Stimulated activated naive CD8-positive, alpha-beta T cell treated with anti-CD3 and anti-CD28 coated beads, Interleukin-15, Interleukin-2, amounts not matched to agents 100 ng/mL and 50 ng/mL, for 24 hours (primary cell): Measurements from ENCODE around the gene SNTG2.

Source experiments
- H3K27ac Mint-ChIP-seq: one replicate; pipeline ENCODE4 v1.8.0; 2021; ENCODE audit warnings: mild to moderate bottlenecking, mixed read lengths
- H3K27me3 Mint-ChIP-seq: one replicate; pipeline ENCODE4 v1.8.0; 2021; ENCODE audit warnings: mixed read lengths
- H3K36me3 Mint-ChIP-seq: one replicate; pipeline ENCODE4 v1.8.0; 2021; ENCODE audit warnings: low read depth, mixed read lengths
- H3K4me1 Mint-ChIP-seq: one replicate; pipeline ENCODE4 v1.8.0; 2021; ENCODE audit warnings: low read depth, mixed read lengths
- H3K4me3 Mint-ChIP-seq: one replicate; pipeline ENCODE4 v1.8.0; 2021; ENCODE audit warnings: mild to moderate bottlenecking, mixed read lengths
- H3K9me3 Mint-ChIP-seq: one replicate; pipeline ENCODE4 v1.8.0; 2021; ENCODE audit warnings: mixed read lengths

The SNTG2 gene

GRCh38 chr2:981759-982158 is 31.1 kb downstream of the SNTG2 start:
- H3K9me3 Mint-ChIP-seq, result no peaks in the 10 kb centered on the region
- H3K4me1 Mint-ChIP-seq, result peaks cover 59% of the 10 kb centered on the region
- H3K27ac Mint-ChIP-seq, result no peak overlapping the region
- no peaks in the 10 kb centered on the region for H3K36me3 Mint-ChIP-seq
- H3K4me3 Mint-ChIP-seq, result no peak overlapping the region
- peaks cover 10% of the 10 kb centered on the region for H3K27me3 Mint-ChIP-seq

DNA sequence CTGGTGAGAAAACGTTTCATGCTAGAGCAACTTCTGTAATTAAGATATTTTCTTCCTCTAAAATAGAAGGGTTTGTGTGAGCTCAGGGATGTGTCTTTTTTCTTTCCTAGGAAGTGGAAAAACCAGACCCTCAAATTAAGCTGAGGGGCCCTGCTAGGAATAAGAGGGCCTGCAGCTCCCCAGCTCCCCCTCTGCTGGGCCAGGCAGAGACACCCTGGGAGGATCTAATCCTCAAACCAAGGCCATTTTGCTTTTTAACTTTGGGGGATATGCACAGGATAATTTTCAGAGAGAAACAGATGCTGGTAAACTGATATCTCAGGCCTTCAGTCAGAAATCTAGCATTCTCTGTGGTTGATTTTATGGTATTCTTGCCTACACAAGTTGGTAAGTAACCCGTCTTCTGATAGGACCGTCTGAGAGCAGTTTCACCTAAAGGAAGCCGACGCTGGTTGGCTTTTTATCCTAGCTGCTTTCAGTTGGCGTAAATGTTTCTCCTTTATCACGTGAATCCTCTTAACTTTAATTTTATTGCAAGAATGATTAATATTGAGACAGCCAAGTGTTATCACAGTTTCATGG is 34.8 kb downstream of the SNTG2 start:
- peak overlapping the region; percentile 44 for H3K4me3 Mint-ChIP-seq
- H3K27ac Mint-ChIP-seq, result peak overlapping the region; percentile 14
- no peaks in the 10 kb centered on the region for H3K9me3 Mint-ChIP-seq
- peaks cover 27% of the 10 kb centered on the region for H3K4me1 Mint-ChIP-seq
- H3K27me3 Mint-ChIP-seq, result peaks cover 7% of the 10 kb centered on the region
- H3K36me3 Mint-ChIP-seq, result no peaks in the 10 kb centered on the region

GRCh38 chr2:987789-988188 is 37.1 kb downstream of the SNTG2 start:
- no peaks in the 10 kb centered on the region for H3K9me3 Mint-ChIP-seq
- H3K27ac Mint-ChIP-seq, result no peak overlapping the region
- H3K4me3 Mint-ChIP-seq, result no peak overlapping the region
- H3K27me3 Mint-ChIP-seq, result peaks cover 3% of the 10 kb centered on the region
- H3K36me3 Mint-ChIP-seq, result no peaks in the 10 kb centered on the region
- H3K4me1 Mint-ChIP-seq, result peaks cover 24% of the 10 kb centered on the region

- no peaks in the 10 kb centered on the region for H3K36me3 Mint-ChIP-seq
- H3K4me1 Mint-ChIP-seq, result peaks cover 12% of the 10 kb centered on the region
- H3K4me3 Mint-ChIP-seq, result no peak overlapping the region
- no peak overlapping the region for H3K27ac Mint-ChIP-seq
- H3K27me3 Mint-ChIP-seq, result no peaks in the 10 kb centered on the region
- H3K9me3 Mint-ChIP-seq, result no peaks in the 10 kb centered on the region
Observed at GRCh38 chr2:989781-990467, 39.3 kb downstream of the SNTG2 start.

DNA sequence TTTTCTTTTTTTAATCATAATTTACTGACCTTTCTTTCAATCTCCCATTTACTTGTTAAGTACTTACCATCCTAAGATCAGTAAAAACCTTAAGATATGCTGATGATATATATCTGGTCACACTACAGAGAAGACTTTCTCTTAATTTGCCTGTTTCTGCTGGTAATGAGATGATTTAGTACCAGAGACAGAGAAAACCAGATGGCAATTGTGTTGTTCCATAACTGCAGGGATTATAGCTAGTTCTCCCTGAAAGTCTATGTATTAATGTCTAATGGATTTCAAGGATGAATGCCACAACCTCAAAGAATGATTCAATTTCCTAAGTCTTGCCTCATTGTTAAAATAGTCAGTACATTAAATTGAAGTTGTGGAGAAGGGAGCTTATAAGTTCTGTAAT is 40.3 kb downstream of the SNTG2 start:
- H3K4me3 Mint-ChIP-seq, result no peak overlapping the region
- H3K36me3 Mint-ChIP-seq, result no peaks in the 10 kb centered on the region
- peaks cover 4% of the 10 kb centered on the region for H3K4me1 Mint-ChIP-seq
- H3K9me3 Mint-ChIP-seq, result no peaks in the 10 kb centered on the region
- H3K27ac Mint-ChIP-seq, result no peak overlapping the region
- peaks cover 6% of the 10 kb centered on the region for H3K27me3 Mint-ChIP-seq

DNA sequence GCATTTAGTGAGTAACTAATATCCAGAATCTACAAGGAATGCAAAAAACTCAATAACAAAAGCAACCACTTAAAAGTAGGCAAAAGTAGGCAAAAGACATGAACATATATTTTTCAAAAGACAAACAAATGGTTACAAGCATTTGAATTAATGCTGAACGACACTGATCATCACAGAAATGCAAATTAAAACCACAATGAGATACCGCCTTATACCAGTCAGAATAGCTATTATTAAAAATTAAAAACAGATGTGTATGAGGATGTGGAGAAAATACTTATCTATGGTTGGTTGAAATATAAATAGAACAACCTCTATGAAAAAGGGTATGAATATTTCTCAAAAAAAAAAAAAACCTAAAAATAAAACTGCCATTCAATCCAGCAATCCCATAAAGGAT is 51.7 kb downstream of the SNTG2 start:
- no peaks in the 10 kb centered on the region for H3K36me3 Mint-ChIP-seq
- H3K9me3 Mint-ChIP-seq, result peaks cover 6% of the 10 kb centered on the region
- no peak overlapping the region for H3K27ac Mint-ChIP-seq
- H3K4me3 Mint-ChIP-seq, result no peak overlapping the region
- H3K27me3 Mint-ChIP-seq, result peaks cover under 1% of the 10 kb centered on the region
- no peaks in the 10 kb centered on the region for H3K4me1 Mint-ChIP-seq

DNA sequence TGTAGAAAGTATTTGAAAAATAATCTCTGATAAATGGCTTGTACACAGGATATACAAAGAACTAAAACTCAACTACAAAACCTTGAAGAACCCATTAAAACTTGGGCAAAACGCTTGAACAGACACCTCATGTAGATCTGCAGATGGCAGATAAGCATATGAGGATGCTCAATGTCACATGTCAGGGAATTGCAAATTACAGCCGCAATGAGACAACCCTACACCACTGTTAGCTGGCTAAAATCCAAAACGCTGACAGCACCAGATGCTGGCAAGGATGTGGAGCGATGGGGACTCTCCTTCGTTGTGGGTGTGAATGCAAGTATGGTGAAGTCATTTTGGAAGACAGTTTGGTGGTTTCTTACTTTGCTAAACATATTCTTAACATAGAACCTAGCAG is 53.7 kb downstream of the SNTG2 start:
- Mint-ChIP-seq H3K9me3 (no peaks in the 10 kb centered on the region), H3K36me3 (no peaks in the 10 kb centered on the region), H3K27me3 (no peaks in the 10 kb centered on the region), H3K4me1 (no peaks in the 10 kb centered on the region), H3K27ac (no peak overlapping the region), H3K4me3 (no peak overlapping the region)

DNA sequence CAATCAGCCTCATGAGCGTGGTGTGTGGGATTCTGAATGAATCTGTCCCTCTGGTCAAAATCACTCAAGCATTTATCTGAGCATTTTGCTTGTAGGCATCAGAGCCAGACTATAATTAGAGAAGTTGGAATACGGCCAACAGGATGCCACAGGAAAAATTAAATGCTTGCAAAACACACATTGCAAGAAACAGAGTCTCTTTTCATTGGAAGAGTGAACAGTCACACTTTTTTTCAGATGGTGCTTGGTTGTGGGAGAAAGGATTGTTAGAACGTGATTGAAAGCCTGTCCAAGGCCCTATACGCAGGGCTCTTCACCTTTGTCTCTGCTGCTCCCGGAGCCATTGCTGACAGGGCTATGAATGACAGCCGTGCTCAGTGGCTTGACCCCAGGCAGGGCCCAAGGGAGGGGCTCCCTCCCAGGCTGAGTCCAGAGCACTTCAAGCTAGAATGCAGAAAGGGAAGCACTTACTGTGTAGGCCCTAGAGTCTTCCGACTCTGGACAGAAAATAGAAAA is 59.8 kb downstream of the SNTG2 start:
- peaks cover 11% of the 10 kb centered on the region for H3K4me1 Mint-ChIP-seq

DNA sequence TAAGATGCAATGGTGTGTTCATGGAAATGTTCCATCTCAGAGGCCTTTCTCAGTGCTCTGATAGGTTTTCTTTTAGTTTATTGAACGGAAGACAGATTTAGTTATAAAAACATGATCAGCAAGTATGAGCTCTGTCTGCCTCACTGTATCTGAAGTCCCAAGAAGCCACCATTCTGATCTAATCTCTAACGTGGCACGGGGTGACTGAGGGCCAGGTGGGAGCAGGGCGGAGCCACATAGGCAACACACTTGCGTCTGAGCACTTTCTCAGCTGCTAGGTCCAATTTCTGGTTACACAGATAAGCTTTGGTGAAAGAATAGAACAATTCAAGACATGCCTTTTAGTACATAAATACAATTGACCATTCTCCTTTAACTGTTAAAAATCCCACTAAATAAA is 60.4 kb downstream of the SNTG2 start:
- no peak overlapping the region for H3K4me3 Mint-ChIP-seq
- H3K27ac Mint-ChIP-seq, result no peak overlapping the region
- H3K36me3 Mint-ChIP-seq, result no peaks in the 10 kb centered on the region
- no peaks in the 10 kb centered on the region for H3K9me3 Mint-ChIP-seq
- peaks cover 11% of the 10 kb centered on the region for H3K4me1 Mint-ChIP-seq
- peaks cover 14% of the 10 kb centered on the region for H3K27me3 Mint-ChIP-seq

More for the DNA sequence above, 59.8 kb downstream of the SNTG2 start:
- no peak overlapping the region for H3K27ac Mint-ChIP-seq
- no peaks in the 10 kb centered on the region for H3K9me3 Mint-ChIP-seq
- H3K4me3 Mint-ChIP-seq, result no peak overlapping the region
- no peaks in the 10 kb centered on the region for H3K36me3 Mint-ChIP-seq
- peaks cover 14% of the 10 kb centered on the region for H3K27me3 Mint-ChIP-seq

- Mint-ChIP-seq H3K4me3 (no peak overlapping the region), H3K36me3 (no peaks in the 10 kb centered on the region), H3K27ac (no peak overlapping the region), H3K9me3 (no peaks in the 10 kb centered on the region), H3K4me1 (peaks cover 11% of the 10 kb centered on the region), H3K27me3 (peaks cover 14% of the 10 kb centered on the region)
Observed at GRCh38 chr2:1011985-1012384, 61.3 kb downstream of the SNTG2 start.

DNA sequence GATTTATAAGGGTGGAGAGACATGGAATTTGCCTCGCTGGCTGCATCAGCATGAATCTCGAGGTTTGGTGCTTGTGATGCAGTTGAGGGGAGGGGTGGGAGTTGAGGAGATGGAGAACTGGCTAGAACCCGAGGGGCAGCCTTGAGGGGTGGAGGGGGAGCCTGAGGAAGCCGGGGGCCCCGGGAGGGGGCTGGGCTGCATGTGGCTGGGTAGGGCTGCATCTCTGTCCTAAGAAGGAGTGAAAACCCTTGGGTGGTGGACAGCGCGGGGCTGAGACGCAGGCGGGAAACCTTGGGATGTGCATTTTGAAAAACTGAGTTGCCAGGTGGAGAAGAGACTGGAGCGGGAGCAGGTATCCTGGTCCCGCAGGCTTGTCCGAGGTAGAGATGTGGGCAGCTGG is 64.2 kb downstream of the SNTG2 start:
- H3K9me3 Mint-ChIP-seq, result no peaks in the 10 kb centered on the region
- no peaks in the 10 kb centered on the region for H3K36me3 Mint-ChIP-seq
- peaks cover 12% of the 10 kb centered on the region for H3K27me3 Mint-ChIP-seq
- H3K4me1 Mint-ChIP-seq, result peaks cover 9% of the 10 kb centered on the region
- H3K27ac Mint-ChIP-seq, result no peak overlapping the region
- H3K4me3 Mint-ChIP-seq, result no peak overlapping the region

DNA sequence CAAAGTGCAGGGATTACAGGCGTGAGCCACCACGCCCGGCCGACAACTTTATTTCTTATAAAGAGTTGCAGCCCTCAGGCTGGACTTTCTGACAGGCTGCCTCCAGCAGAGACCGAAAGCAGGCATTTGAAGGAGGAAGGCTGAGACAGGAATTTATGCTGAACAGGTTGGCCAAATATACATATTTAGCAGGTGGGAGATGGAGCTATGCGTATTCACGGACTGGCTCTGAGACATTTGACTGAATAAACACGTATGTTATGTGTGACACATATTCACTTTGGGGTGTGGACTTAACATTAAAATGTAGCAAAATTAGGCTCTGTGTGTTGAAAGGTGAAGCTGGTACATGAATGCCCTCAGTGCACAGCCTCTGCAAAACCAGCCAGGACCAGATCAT is 65.9 kb downstream of the SNTG2 start:
- H3K27me3 Mint-ChIP-seq, result peaks cover 5% of the 10 kb centered on the region
- no peak overlapping the region for H3K27ac Mint-ChIP-seq
- H3K4me3 Mint-ChIP-seq, result no peak overlapping the region
- H3K4me1 Mint-ChIP-seq, result no peaks in the 10 kb centered on the region
- no peaks in the 10 kb centered on the region for H3K36me3 Mint-ChIP-seq
- no peaks in the 10 kb centered on the region for H3K9me3 Mint-ChIP-seq

- H3K27ac Mint-ChIP-seq, result no peak overlapping the region
- no peaks in the 10 kb centered on the region for H3K9me3 Mint-ChIP-seq
- H3K4me3 Mint-ChIP-seq, result no peak overlapping the region
- H3K27me3 Mint-ChIP-seq, result no peaks in the 10 kb centered on the region
- no peaks in the 10 kb centered on the region for H3K36me3 Mint-ChIP-seq
- H3K4me1 Mint-ChIP-seq, result no peaks in the 10 kb centered on the region
Observed at GRCh38 chr2:1017827-1018226, 67.2 kb downstream of the SNTG2 start.

- H3K4me3 Mint-ChIP-seq, result no peak overlapping the region
- H3K36me3 Mint-ChIP-seq, result no peaks in the 10 kb centered on the region
Observed at GRCh38 chr2:1020206-1020605, 69.6 kb downstream of the SNTG2 start.

DNA sequence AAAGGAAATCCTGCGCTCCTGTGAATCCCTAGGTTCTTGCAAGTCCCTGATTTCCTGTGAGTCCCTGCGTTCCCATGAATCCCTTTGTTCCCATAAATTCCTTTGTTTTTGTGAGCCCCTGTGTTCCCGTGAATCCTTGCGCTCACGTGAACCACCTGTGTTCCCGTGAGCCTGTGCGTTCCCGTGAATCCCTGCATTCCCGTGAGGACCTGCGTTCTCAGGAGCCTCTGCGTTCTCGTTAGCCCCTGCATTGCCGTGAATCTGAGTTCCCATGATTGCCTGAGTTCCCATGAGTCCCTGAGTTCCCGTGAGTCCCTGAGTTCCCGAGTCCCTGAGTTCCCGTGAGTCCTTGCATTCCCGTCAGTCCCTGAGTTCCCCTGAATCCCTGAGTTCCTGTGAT is 71.5 kb downstream of the SNTG2 start:
- Mint-ChIP-seq H3K9me3 (no peaks in the 10 kb centered on the region), H3K36me3 (no peaks in the 10 kb centered on the region), H3K27me3 (no peaks in the 10 kb centered on the region), H3K4me1 (no peaks in the 10 kb centered on the region), H3K27ac (no peak overlapping the region), H3K4me3 (no peak overlapping the region)

More at GRCh38 chr2:1020206-1020605, 69.6 kb downstream of the SNTG2 start:
- Mint-ChIP-seq H3K9me3 (no peaks in the 10 kb centered on the region), H3K27me3 (no peaks in the 10 kb centered on the region), H3K4me1 (no peaks in the 10 kb centered on the region), H3K27ac (no peak overlapping the region)

DNA sequence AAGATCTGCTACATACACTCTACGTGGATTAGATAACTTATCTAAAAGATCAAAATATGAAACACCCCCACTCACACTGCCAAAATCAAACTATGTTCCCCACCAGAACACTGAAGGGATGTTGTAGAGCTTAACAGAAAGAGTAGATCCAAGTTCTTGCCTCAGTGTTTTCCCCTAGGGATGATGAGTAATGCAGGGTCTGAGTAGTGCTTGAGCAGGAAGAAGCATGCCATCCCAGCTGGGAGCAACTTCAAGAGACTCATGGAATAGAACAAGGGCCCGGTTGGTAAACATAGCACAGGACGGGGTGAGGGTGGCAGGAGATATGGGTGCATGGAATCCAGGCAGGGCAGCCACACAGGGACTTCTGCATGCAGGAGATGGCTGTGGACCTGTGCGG is 74.3 kb downstream of the SNTG2 start:
- no peaks in the 10 kb centered on the region for H3K4me1 Mint-ChIP-seq
- no peaks in the 10 kb centered on the region for H3K36me3 Mint-ChIP-seq
- no peaks in the 10 kb centered on the region for H3K9me3 Mint-ChIP-seq
- H3K4me3 Mint-ChIP-seq, result no peak overlapping the region
- H3K27ac Mint-ChIP-seq, result no peak overlapping the region
- no peaks in the 10 kb centered on the region for H3K27me3 Mint-ChIP-seq
